IPS DF 6.9 (cell line): ENCODE measurements around the gene ACOT2.
"Not testable (repeated sequence)": the region's sequence is repeated elsewhere in the genome, so short reads cannot be mapped to it uniquely, and the experiment has no call there.

Source experiments
- DNase-seq: peaks from one replicate; pipeline ENCODE4 v3.0.0-alpha.2; 2013; ENCODE audit warnings: low read depth, low spot score
- H3K27ac ChIP-seq: one replicate; pipeline ENCODE4 v1.5.1; 2013; ENCODE audit warnings: low read length, control low read depth
- H3K27me3 ChIP-seq: 2 replicates; pipeline ENCODE4 v1.6.1; 2013; ENCODE audit warnings: mild to moderate bottlenecking, low read length; ENCODE audit not compliant: control insufficient read depth, insufficient read depth
- H3K36me3 ChIP-seq: 2 replicates; pipeline ENCODE4 v1.6.1; 2013; ENCODE audit warnings: low read length; ENCODE audit not compliant: control insufficient read depth, insufficient read depth
- H3K4me1 ChIP-seq: 2 replicates; pipeline ENCODE4 v1.6.1; 2013; ENCODE audit warnings: low read length; ENCODE audit not compliant: control insufficient read depth, insufficient read depth
- H3K4me3 ChIP-seq: 2 replicates; pipeline ENCODE4 v1.5.1; 2013; ENCODE audit warnings: mild to moderate bottlenecking, low read length
- H3K9me3 ChIP-seq: 2 replicates; pipeline ENCODE4 v1.6.1; 2013; ENCODE audit warnings: low read length, inconsistent platforms; ENCODE audit not compliant: control insufficient read depth, insufficient read depth
- WGBS: extraction: QIAGEN DNeasy Blood & Tissue Kit; methylation state at CpG from one replicate; pipeline ENCODE4 v1.1.7; 2013; ENCODE audit warnings: mixed read lengths, missing lambda C conversion rate; ENCODE audit not compliant: insufficient read length, insufficient coverage; 5-methylcytosine and 5-hydroxymethylcytosine counted together

Gene ACOT2

DNA sequence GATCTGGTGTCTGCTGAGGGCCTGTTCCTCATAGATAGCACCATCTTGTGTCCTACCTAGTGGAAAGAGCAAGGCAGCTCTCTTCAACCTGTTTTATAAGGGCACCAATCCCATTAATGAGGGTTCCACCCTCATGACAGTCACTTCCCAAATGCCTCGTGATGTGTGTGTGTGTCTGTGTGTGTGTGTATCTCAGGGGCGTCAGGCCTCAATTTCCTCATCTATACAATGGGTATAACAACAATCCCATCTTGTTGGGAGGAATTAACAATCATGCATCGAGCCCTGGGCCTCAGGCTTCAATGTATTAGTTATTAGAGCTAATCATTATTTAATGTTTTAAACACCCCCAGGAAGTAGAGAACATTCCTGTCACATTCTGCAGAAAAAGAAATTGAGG, 19.9 kb upstream of the ACOT2 start:
- no CpG with 5 or more reads among the region's 3 CpGs for WGBS

DNA sequence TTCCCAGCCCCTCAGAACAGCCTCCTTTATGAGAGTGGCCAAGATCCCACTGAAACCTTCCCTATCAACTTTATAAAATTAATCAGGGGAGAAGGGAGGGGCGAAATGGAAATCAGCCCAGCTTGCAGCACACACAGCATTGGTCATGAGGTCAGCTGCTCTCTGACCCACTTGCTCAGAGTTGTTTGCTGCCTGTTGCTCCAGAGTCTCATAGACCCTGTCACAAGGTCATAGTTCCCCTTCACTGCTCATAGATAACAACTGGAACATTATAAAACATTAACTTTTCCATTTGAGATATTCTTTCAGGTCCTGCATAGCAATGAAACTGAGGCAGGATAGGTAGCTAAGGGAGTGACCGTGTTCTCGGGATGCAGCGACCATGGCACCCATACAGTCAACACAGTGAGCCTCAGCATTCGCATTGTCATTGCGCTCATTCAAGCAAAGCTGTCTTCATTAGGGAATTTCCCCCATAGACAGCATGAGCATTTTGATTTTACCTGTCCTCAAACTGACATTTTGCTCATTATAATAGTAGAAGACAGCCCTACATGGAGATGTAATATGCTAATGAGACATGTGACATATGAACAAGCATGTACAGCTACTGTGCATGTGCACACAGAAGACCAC, 19.0 kb upstream of the ACOT2 start:
- DNase-seq, H3K36me3 ChIP-seq, H3K27ac ChIP-seq, H3K4me3 ChIP-seq, H3K9me3 ChIP-seq, H3K4me1 ChIP-seq, H3K27me3 ChIP-seq: not testable (repeated sequence)
- no CpG with 5 or more reads among the region's 6 CpGs for WGBS

More for the DNA sequence above, 19.9 kb upstream of the ACOT2 start:
- H3K9me3 ChIP-seq, H3K4me1 ChIP-seq, H3K4me3 ChIP-seq, DNase-seq, H3K36me3 ChIP-seq, H3K27me3 ChIP-seq, H3K27ac ChIP-seq: not testable (repeated sequence)

DNA sequence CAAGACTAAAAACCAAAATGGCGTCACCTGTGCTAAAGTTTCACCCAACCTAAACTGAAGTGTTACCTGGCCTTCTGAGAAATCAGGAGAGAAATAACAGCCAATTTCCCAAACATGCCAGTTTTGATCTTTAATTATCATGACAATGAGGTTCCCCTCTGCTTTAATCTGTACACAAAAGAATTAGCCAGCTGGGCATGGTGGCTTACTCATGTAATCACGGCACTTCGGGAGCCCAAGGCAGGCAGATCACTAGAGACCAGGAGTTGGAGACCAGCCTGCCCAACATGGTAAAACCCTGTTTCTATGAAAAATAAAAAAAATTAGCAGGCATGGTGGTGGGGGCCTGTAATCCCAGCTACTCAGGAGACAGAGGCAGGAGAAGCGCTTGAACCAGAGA, 15.2 kb upstream of the ACOT2 start:
- H3K36me3 ChIP-seq = no peaks in the 10 kb centered on the region
- no peak overlapping the region; the same call in 1 of the 2 replicates for H3K4me3 ChIP-seq
- no peak for DNase-seq
- H3K27me3 ChIP-seq = no peaks in the 10 kb centered on the region
- H3K27ac ChIP-seq = no peak overlapping the region
- H3K4me1 ChIP-seq = no peaks in the 10 kb centered on the region
- no CpG with 5 or more reads among the region's 4 CpGs for WGBS
- H3K9me3 ChIP-seq = no peaks in the 10 kb centered on the region

DNA sequence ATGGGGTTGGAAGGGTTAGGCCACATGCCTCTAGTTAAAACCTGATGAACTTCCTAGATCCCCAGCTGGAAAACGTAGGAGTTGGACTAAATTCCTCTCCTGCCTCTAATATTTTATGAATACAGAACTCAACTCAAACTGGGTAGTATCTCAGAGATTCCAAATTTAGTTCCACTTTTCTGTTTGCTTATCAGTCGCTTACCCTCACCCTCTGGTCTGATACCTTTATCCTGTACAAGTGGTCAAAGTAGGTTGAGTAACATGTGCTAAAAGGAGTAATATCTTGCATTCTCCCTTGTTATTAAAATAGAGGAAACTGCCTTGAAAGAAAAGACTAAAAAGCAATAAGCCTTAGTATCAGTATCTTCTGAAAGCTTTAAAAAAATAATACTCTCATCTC, 11.8 kb upstream of the ACOT2 start:
- not testable (repeated sequence) for H3K4me1 ChIP-seq, H3K36me3 ChIP-seq, H3K27me3 ChIP-seq, H3K4me3 ChIP-seq, H3K27ac ChIP-seq, DNase-seq, H3K9me3 ChIP-seq
- WGBS = no CpG with 5 or more reads among the region's 2 CpGs

DNA sequence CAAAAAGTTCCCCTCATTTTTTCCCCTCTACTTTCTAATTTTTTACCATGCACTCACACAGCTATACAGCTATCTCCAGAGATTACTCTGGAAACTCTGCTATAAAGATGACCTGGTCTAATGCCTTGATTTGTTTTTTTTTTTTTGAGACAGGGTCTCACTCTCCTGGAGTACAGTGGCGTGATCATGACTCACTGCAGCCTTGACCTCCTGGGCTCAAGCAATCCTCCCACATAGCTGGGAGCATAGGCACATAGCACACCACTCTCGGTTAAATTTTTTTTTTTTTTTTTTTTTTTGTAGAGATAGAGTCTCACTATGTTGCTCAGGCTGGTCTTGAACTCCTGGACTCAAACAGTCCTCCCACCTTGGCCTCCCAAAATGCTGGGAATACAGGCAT, 10.8 kb upstream of the ACOT2 start:
- H3K27ac ChIP-seq, H3K4me3 ChIP-seq, H3K27me3 ChIP-seq, DNase-seq, H3K4me1 ChIP-seq, H3K36me3 ChIP-seq, H3K9me3 ChIP-seq: not testable (repeated sequence)
- WGBS = no CpG with 5 or more reads among the region's 2 CpGs

DNA sequence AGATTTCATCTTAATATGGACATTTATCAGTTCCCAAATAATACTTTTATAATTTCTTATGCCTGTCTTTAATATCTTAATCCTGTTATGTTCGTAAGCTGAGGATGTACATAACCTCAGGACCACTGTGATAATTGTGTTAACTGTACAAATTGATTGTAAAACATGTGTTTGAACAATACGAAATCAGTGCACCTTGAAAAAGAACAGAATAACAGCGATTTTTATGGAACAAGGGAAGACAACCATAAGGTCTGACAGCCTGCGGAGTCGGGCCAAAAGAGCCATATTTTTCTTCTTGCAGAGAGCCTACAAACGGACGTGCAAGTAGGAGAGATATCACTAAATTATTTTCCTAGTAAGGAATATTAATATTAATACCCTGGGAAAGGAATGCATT, 6.8 kb upstream of the ACOT2 start:
- not testable (repeated sequence) for H3K4me3 ChIP-seq, H3K9me3 ChIP-seq, H3K36me3 ChIP-seq, DNase-seq, H3K4me1 ChIP-seq, H3K27me3 ChIP-seq, H3K27ac ChIP-seq
- no CpG with 5 or more reads among the region's 7 CpGs for WGBS

DNA sequence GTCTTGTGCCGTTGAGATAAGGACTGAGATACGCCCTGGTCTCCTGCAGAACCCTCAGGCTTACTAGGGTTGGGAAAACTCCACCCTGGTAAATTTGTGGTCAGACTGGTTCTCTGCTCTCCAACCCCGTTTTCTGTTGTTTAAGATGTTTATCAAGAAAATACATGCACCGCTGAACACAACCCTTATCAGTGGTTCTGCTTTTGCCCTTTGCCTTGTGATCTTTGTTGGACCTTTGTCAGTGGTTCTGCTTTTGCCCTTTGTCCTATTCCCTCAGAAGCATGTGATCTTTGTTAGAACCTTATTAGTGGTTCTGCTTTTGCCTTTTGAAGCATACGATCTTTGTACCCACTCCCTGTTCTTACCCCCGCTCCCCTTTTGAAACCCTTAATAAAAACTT, 6.3 kb upstream of the ACOT2 start:
- not testable (repeated sequence) for H3K4me3 ChIP-seq, H3K27ac ChIP-seq, H3K9me3 ChIP-seq, H3K4me1 ChIP-seq, H3K27me3 ChIP-seq, H3K36me3 ChIP-seq, DNase-seq
- no CpG with 5 or more reads among the region's 6 CpGs for WGBS

DNA sequence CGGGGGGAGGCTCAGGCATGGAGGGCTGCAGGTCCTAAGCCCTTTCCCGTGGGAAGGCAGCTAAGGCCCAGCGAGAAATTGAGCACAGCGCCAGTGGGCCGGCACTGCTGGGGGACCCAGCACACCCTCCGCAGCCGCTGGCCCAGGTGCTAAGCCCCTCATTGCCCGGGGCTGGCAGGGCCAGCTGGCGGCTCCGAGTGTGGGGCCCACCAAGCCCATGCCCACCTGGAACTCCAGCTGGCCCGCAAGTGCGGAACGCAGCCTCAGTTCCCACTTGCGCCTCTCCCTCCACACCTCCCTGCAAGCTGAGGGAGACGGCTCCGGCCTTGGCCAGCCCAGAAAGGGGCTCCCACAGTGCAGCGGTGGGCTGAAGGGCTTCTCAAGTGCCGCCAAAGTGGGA, 2.6 kb upstream of the ACOT2 start:
- not testable (repeated sequence) for DNase-seq, H3K36me3 ChIP-seq, H3K4me3 ChIP-seq, H3K27me3 ChIP-seq, H3K9me3 ChIP-seq, H3K27ac ChIP-seq, H3K4me1 ChIP-seq
- no CpG with 5 or more reads among the region's 18 CpGs for WGBS

DNA sequence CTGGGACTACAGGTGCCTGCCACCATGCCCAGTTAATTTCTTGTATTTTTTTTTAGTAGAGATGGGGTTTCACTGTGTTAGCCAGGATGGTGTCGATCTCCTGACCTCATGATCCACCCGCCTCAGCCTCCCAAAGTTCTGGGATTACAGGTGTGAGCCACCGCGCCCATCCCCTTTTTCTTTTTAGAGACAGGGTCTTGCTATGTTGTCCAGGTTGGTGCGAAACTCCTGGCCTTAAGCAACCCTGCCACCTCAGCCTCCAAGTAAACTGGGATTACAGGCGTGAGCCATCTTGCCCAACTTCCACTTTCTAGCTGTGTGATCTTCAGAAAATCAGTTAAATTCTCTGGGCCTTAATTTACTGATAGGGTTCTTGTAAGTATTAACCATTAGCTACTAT, 2.1 kb upstream of the ACOT2 start:
- not testable (repeated sequence) for H3K27ac ChIP-seq, H3K36me3 ChIP-seq, DNase-seq, H3K4me1 ChIP-seq, H3K4me3 ChIP-seq, H3K27me3 ChIP-seq, H3K9me3 ChIP-seq
- no CpG with 5 or more reads among the region's 6 CpGs for WGBS

DNA sequence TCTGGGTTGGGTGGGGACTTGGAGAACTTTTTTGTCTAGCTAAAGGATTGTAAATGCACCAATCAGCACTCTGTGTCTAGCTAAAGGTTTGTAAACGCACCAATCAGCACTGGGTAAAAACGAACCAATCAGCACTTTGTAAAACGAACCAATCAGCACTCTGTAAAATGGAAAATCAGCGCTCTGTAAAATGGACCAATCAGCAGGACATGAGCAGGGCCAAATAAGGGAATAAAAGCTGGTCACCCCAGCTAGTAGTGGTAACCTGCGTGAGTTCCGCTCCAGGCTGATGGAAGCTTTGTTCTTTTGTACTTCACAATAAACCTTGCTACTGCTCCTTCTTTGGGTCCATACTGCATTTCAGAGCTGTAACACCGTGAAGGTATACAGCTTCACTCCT, 1.7 kb upstream of the ACOT2 start:
- H3K27me3 ChIP-seq = no peaks in the 10 kb centered on the region
- no peaks in the 10 kb centered on the region for H3K36me3 ChIP-seq
- no peak overlapping the region for H3K4me3 ChIP-seq
- H3K27ac ChIP-seq = no peak overlapping the region
- no peak for DNase-seq
- H3K4me1 ChIP-seq = peaks cover 5% of the 10 kb centered on the region; the same call in 1 of the 2 replicates
- WGBS = no CpG with 5 or more reads among the region's 7 CpGs
- H3K9me3 ChIP-seq = no peaks in the 10 kb centered on the region
